ENCODE data around the gene GOLGA2.

Gene GOLGA2

DNA sequence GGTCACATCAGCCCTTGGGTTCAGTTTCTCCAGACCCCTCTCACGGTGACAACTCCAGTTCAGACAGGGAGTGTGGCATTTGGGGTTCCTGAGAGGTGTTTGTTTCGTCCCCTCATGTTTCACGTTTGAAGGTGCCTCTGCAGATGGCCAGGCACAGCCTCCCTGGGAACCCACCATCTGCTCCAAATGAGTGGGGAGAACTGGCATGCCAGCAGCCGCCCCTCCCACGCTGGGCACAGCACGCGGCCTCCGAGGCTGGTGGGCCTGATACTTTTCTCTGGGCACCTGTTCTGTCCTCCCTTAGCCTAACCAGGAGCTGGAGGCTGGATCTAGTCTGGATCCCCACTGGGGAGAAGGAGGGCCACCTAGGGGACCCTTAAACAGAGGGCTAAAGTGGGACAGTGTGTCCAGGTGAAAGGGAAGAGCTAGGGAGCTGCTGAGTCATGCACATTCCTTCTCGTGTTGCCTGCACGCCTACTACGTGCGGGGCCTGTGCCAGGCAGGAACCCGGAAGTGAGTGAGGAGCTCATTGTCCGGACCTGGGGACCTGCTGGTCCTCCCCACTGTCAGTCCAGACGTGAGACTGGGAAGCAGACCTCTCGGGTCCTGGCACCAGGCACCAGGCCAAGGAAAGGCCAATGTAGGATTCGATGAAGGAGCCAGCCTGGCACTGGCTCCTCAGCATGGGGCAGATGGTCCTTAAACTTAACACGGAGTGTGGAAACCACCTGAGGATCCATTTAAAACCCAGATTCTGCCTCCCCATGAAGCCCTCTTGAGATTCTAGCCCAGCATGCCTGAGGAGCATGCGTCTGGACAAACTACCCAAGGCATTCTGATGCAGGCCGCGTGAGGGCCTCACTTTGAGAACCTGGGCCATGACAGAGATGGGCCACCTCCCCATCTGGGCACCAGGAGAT, 61.0 kb downstream of the GOLGA2 start:
- Histone ChIP-seq H3K27me3 (peaks cover 9% of the 10 kb centered on the region), H3K36me3 (no peaks in the 10 kb centered on the region), H3K27ac (no peak overlapping the region), H3K4me3 (ENCODE audit: low read depth in 1 of 2, low read length in 1 of 2) (no peak overlapping the region), H3K4me1 (ENCODE audit: control insufficient read depth in 1 of 2, insufficient read depth in 1 of 2, low read depth in 1 of 2, low read length in 1 of 2) (peaks cover 13 to 18% of the 10 kb centered on the region in 2 experiments), H3K9me3 (no peaks in the 10 kb centered on the region)
- no peak for TF ChIP-seq CTCF (IDR thresholded peaks at IDR 0.05)

- no peaks in the 10 kb centered on the region for H3K36me3 ChIP-seq
- H3K4me1 ChIP-seq (ENCODE audit: control insufficient read depth in 1 of 2, insufficient read depth in 1 of 2, low read depth in 1 of 2, low read length in 1 of 2), result peaks cover 13 to 15% of the 10 kb centered on the region in 2 experiments
- H3K27ac ChIP-seq, result no peak overlapping the region
- H3K9me3 ChIP-seq, result no peaks in the 10 kb centered on the region
- no peak overlapping the region for H3K4me3 ChIP-seq (ENCODE audit: low read depth in 1 of 2, low read length in 1 of 2)
- H3K27me3 ChIP-seq, result peaks cover 9% of the 10 kb centered on the region
- TF ChIP-seq CTCF (IDR thresholded peaks at IDR 0.05), result no peak
Measured at GRCh38 chr9:128213746-128214497, 61.9 kb downstream of the GOLGA2 start.

- no peak for TF ChIP-seq CTCF (IDR thresholded peaks at IDR 0.05)
- Histone ChIP-seq H3K27me3 (peaks cover 6% of the 10 kb centered on the region), H3K27ac (no peak overlapping the region), H3K36me3 (no peaks in the 10 kb centered on the region), H3K9me3 (no peaks in the 10 kb centered on the region), H3K4me1 (ENCODE audit: control insufficient read depth in 1 of 2, insufficient read depth in 1 of 2, low read depth in 1 of 2, low read length in 1 of 2) (no peaks in the 10 kb centered on the region), H3K4me3 (ENCODE audit: low read depth in 1 of 2, low read length in 1 of 2) (no peak overlapping the region)
Measured at GRCh38 chr9:128211981-128212281, 63.9 kb downstream of the GOLGA2 start.

- H3K4me1 ChIP-seq (ENCODE audit: control insufficient read depth in 1 of 2, insufficient read depth in 1 of 2, low read depth in 1 of 2, low read length in 1 of 2), result no peaks in the 10 kb centered on the region
- H3K36me3 ChIP-seq, result no peaks in the 10 kb centered on the region
- H3K27ac ChIP-seq, result no peak overlapping the region
- peaks cover 12% of the 10 kb centered on the region for H3K27me3 ChIP-seq
- no peak for TF ChIP-seq CTCF (IDR thresholded peaks at IDR 0.05)
- H3K9me3 ChIP-seq, result no peaks in the 10 kb centered on the region
- H3K4me3 ChIP-seq (ENCODE audit: low read depth in 1 of 2, low read length in 1 of 2), result no peak overlapping the region
Measured at GRCh38 chr9:128211186-128211980, 64.4 kb downstream of the GOLGA2 start.

GRCh38 chr9:128208946-128209669, 66.7 kb downstream of the GOLGA2 start:
- no peaks in the 10 kb centered on the region for H3K9me3 ChIP-seq
- H3K4me1 ChIP-seq (ENCODE audit: control insufficient read depth in 1 of 2, insufficient read depth in 1 of 2, low read depth in 1 of 2, low read length in 1 of 2), result peaks cover 2 to 3% of the 10 kb centered on the region in 2 experiments
- no peak overlapping the region for H3K27ac ChIP-seq
- H3K4me3 ChIP-seq (ENCODE audit: low read depth in 1 of 2, low read length in 1 of 2), result no peak overlapping the region
- TF ChIP-seq CTCF (IDR thresholded peaks at IDR 0.05), result no peak
- H3K27me3 ChIP-seq, result peaks cover 34% of the 10 kb centered on the region
- no peaks in the 10 kb centered on the region for H3K36me3 ChIP-seq
